Motor neuron (in vitro differentiated cells): ENCODE data around the gene CDC5L. TPM values are rescaled to one million over a fixed set of nuclear protein-coding genes. Genes with fewer than 3 reads are reported as not detected.

Experiments
- ATAC-seq, 8 experiments: fragments of 200-7000 bp; cut with Tn5 transposase; replicated peaks in 6 of 8; 2 replicates each; pipeline ENCODE4 v1.8.0; 2021; ENCODE audit warnings: mild to moderate bottlenecking in 8 of 8, moderate library complexity in 8 of 8
- H3K27ac ChIP-seq, 2 donors: fragments of 250-450 bp; sonication (Bioruptor Pico); 2 replicates each; pipeline ENCODE4 v1.9.0; 2021; ENCODE audit warnings: antibody characterized with exemption in 2 of 2, mild to moderate bottlenecking in 2 of 2, moderate library complexity in 1 of 2
- H3K4me1 ChIP-seq, 2 donors: fragments of 250-450 bp; sonication (Bioruptor Pico); replicated peaks in 1 of 2; 2 replicates each; pipeline ENCODE4 v1.6.1; 2021; ENCODE audit warnings: antibody characterized with exemption in 2 of 2, mild to moderate bottlenecking in 2 of 2, moderate library complexity in 1 of 2
- H3K4me3 ChIP-seq, 5 donors: fragments of 250-450 bp; sonication (Bioruptor Pico); 2 replicates each; pipeline ENCODE4 v1.9.0; 2021; ENCODE audit warnings: antibody characterized with exemption in 5 of 5, mild to moderate bottlenecking in 5 of 5, moderate library complexity in 4 of 5
- WGBS, 10 experiments: fragments of 450-650 bp; shearing (Covaris generic); methylation state at CpG; one replicate each; pipeline ENCODE4 v1.0.0; 2022; 5-methylcytosine and 5-hydroxymethylcytosine counted together
- in situ Hi-C, 9 experiments: fragments of 400-800 bp; cut with MboI; loops; one replicate each; pipeline ENCODE4 v1.15.0; 2021; ENCODE audit warnings: low sequenced_read_pairs in 9 of 9, low pct_unique_long_range_greater_than_20kb in 2 of 9; ENCODE audit not compliant: unreplicated experiment in 9 of 9
- total RNA-seq, 8 experiments: library from RNA; unstranded; fragments of 300-600 nt; gene quantifications; 2 replicates each; pipeline versions ENCODE4 v1.2.3 to v1.2.4, GENCODE V29; 2022

The CDC5L gene
- total RNA-seq, 8 experiments from 2014 or later: 15.4 to 39.9 (median 27.6) TPM

DNA sequence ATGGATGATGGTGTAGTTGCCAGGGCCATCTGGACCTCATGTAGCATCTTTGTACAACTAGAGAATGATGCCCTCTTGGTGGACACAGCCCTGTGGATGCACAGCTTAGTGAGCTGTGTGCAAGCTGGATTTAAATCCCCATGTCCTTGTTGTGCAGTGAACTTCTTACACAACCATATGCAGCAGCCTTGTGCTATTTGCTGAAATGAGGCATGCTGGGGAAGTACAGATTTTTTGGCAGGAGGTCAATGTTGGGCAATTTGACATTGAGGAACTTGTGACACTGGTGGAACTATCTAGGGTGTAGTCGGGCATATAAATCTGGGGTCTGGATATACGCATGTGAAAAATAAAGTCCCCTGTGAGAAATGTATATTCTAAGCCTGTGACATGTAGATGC lies 5.8 kb upstream of the CDC5L start:
- ATAC-seq: no peak
- 0 to 100% (median 85%) methylated on average over 1 to 2 of the region's 2 CpGs; no CpG with 5 or more reads in 3 of the 10 experiments for WGBS, 10 experiments
- Histone ChIP-seq H3K4me3 (no peak overlapping the region), H3K27ac (no peak overlapping the region), H3K4me1 (peaks cover 0 to 5% of the 10 kb centered on the region in 2 donors)
- in situ Hi-C loops: no loop called here

DNA sequence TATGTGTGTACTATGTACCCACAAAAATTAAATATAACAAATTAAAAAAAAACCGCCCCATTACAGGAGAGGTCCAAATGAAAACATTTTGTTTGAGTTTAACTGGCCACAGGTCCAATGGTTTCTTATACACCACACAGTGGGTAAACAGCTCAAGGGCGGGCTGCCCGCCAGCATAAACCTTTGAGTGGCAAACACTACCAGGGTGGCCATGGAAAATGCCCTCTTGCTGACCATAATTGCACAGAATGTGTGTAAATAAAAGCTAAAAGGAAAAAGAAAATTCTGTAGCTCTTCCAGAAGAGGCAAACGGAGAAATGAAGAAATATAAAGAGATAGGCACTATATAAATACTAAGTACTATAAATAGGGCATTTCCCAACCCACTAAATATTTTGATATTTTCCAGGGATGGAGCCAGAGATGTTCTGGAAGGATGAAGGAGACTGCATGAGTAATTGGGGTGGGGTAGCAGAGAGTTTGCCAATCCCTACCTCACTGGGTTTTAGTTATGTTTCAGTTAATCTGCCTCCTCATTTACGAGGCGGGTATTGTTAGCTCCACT lies 1.1 kb upstream of the CDC5L start:
- 48 to 92% (median 77%) methylated on average over 2 to 6 of the region's 6 CpGs for WGBS, 10 experiments
- H3K27ac ChIP-seq: peak overlapping the region; percentile 93 to 96
- peaks cover 10 to 22% of the 10 kb centered on the region in 2 donors for H3K4me1 ChIP-seq
- peak in 2 of 8 experiments; percentile 4 to 14 for ATAC-seq
- in situ Hi-C loops: no loop called here
- H3K4me3 ChIP-seq: peak overlapping the region; percentile 72 to 91 (median 78)

DNA sequence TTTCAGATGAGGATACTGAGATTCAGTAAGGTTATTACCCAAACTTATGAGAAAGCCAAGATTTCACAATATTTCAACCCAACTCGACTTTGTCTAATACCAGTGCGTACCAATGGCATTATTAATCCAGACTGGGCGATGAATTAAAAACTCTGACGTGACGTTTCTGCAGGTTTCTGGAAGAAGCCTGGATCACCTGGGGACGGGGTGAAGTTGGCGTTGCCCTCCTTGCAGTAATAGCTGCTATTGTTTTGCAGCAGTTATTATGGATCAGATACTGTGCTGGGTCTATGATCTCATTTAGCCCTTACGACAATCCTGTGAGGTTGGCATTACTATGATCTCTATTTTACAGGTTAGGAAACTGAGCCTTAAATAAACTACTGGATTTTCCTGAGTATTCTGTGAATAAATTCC lies 569 bp upstream of the CDC5L start:
- in situ Hi-C loops: no loop called here
- 0 to 18% (median 2%) methylated on average over 1 to 8 of the region's 8 CpGs; no CpG with 5 or more reads in 3 of the 10 experiments for WGBS, 10 experiments
- Histone ChIP-seq H3K27ac (peak overlapping the region; percentile 93 to 96), H3K4me1 (peaks cover 10 to 22% of the 10 kb centered on the region in 2 donors), H3K4me3 (peak overlapping the region; percentile 72 to 91 (median 78))
- peak; percentile 19 to 47 (median 31) for ATAC-seq

DNA sequence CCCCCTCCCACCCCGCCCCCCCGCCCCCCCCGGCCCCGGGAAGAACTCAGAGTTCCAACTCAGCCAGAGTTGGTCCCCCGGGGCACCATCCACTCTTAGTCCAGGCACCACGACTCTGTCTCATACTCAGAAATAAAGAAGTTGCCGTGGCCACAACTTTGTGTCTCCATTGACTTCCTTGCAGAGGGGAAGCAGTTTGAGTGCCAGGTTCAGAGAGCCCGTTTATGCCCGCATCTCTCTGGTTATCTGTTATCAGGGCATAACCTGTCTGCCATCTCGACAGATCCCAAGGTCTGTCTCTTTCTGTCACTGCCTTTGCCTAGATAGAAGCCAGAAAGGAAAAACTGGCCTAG lies 605 bp downstream of the CDC5L start:
- in situ Hi-C loops: no loop called here
- peak in 1 of 8 experiments; percentile 0 for ATAC-seq
- Histone ChIP-seq H3K4me1 (peaks cover 10 to 22% of the 10 kb centered on the region in 2 donors), H3K4me3 (peak overlapping the region; percentile 72 to 91 (median 78)), H3K27ac (peak overlapping the region; percentile 93 to 96)
- 0 to 12% (median 0%) methylated on average over 1 to 3 of the region's 10 CpGs; no CpG with 5 or more reads in 6 of the 10 experiments for WGBS, 10 experiments

DNA sequence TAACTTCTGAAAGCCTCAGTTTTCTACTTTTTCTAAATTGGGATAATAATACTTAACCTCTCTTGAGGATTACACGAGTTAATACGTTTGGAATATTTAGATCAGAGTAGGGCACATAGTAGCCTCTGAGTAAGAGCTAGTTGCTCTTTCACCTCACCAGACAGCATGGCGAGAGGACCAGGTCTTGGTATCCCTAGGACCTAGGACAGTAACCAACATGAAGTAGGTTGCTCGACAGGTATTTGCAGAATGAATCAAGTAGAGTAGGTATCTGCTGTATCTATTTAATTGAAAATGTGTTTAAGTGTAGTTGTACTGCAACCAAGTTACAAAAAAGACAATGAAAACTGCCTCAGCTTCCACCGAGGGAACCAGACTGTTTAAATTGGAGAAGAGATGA lies 1.4 kb downstream of the CDC5L start:
- WGBS, 10 experiments: 33 to 78% (median 51%) methylated on average over 1 to 5 of the region's 5 CpGs
- in situ Hi-C loops: no loop called here
- peak overlapping the region in 4 of 5 donors; percentile 72 to 91 (median 75) for H3K4me3 ChIP-seq

DNA sequence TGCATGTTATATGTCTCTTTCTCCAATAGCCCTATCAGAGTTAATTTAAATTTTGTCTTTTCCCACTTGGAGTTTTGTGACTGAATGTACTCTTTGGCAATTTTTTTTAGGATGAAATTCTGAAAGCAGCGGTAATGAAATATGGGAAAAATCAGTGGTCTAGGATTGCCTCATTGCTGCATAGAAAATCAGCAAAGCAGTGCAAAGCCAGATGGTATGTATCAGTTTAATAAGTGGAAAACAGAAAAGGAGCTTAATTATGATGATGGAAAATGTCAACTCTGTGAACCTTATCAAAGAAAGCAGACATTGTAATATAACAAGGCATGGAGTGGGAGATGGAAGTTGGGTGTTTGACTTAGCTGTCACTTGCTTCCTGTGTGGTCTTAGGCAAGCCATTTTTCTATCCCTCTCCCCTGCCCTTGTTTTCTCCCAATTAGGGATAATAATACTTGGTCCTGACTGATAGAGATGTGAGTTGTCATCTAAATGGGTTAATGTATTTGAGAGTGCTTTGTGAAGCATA lies 2.7 kb downstream of the CDC5L start:
- in situ Hi-C loops: no loop called here
- Histone ChIP-seq H3K4me3 (no peak overlapping the region), H3K27ac (no peak overlapping the region), H3K4me1 (peaks cover 10 to 22% of the 10 kb centered on the region in 2 donors)
- ATAC-seq: no peak
- 20 to 100% (median 96%) methylated on average over 1 of the region's 1 CpG; no CpG with 5 or more reads in 2 of the 10 experiments for WGBS, 10 experiments

More for the DNA sequence above, 1.4 kb downstream of the CDC5L start:
- Histone ChIP-seq H3K4me1 (peaks cover 10 to 22% of the 10 kb centered on the region in 2 donors), H3K27ac (no peak overlapping the region)
- no peak for ATAC-seq

DNA sequence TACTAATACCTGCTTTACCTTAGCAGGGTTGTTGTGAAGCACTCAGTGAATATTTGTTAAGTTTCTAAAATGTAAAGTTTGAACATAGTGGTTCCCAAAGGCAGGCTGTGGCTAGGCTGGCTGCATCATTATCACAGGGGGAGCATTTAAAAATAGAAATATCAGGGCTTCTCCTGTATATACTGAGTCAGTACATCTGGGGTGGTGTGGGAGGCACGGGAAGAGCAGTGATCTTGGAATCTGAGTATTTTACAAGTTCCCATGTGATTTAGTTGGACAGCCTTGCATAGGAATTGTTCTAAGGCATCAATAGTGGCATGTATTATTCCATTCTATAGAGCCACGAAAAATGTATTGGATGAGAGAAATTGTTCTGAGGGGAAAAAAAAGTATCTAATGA lies 8.0 kb downstream of the CDC5L start:
- WGBS, 10 experiments: 13 to 100% (median 80%) methylated on average over 1 to 2 of the region's 2 CpGs; no CpG with 5 or more reads in 1 of the 10 experiments
- Histone ChIP-seq H3K4me1 (no peaks in the 10 kb centered on the region), H3K27ac (no peak overlapping the region), H3K4me3 (no peak overlapping the region)
- no peak for ATAC-seq
- in situ Hi-C loops: no loop called here

DNA sequence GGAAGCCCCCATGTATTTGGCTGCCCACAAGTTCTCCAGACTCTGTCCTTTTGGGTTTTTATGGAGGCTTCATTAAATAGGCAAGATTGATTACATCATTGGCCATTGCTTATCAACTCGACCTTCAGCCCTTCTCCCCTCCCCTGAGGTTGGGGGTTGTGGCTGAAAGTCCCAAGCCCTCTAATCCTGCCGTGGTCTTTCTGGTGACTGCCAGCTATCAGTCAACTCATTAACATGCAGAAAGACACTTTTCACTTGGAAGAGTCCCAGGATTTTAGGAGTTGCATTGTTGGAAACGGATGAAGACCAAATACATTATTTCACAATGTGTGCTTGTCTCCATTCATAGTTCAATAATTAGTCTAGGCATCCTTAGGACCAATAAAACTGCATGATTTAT lies 9.5 kb downstream of the CDC5L start:
- Histone ChIP-seq H3K27ac (no peak overlapping the region), H3K4me3 (no peak overlapping the region), H3K4me1 (no peaks in the 10 kb centered on the region)
- ATAC-seq: no peak
- in situ Hi-C loops: no loop called here
- WGBS, 10 experiments: 39 to 100% (median 70%) methylated on average over 1 to 3 of the region's 3 CpGs; no CpG with 5 or more reads in 1 of the 10 experiments

DNA sequence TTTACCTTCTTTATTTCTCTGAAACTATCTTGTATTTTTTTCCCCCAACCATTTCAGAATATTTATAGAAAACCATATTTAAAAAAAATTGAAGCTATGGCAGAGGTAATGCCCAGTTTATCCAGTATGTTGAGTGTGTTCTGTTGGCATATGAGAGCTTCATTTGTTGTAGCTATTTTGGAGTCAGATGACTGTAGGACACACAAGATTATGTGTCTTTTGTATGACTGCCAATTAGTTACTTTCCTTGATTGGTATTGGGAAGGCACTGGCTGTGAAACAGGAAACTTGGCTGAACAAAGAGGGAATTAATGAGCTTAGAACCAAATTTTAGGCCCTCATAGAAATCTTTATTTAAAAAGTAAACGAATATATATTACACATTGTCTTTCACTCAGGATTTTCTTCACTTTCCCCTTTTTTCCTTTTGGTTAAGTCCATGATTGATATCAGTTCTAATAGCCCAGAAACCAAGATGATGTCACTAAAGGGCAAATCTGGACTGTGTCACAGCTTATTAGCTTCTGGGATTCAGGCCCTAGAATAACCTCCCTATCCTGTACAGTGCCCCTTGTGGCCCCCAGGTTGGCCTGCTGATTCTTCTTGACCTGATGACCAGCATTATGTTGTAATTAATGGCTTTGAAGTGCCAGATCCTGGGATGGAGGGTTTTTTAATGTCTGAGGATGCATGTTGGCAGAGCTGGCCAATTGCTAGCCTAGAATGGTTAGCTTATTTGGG lies 10.1 kb downstream of the CDC5L start:
- in situ Hi-C loops: no loop called here
- 40 to 100% (median 84%) methylated on average over 1 of the region's 1 CpG; no CpG with 5 or more reads in 2 of the 10 experiments for WGBS, 10 experiments
- Histone ChIP-seq H3K27ac (no peak overlapping the region), H3K4me3 (no peak overlapping the region), H3K4me1 (no peaks in the 10 kb centered on the region)
- peak in 7 of 8 experiments; percentile 13 to 67 (median 53) for ATAC-seq

DNA sequence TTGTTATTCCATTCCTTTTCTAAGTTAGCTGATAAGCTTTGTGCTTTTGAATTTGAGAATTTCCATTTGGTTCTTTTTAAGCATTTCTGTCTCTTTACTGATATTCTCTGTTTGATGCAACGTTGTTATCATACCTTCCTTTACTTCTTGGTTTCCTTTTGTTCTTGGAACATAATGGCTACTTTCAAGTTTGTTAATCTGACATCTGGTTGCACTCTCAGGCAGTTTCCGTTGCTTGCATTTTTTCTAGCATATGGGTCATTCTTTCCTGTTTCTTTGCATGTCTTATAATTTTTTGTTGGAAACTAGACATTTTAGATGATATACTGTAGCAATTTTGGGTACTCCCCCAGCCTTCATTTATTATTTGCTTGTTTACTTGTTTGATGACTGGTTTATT lies 12.5 kb downstream of the CDC5L start:
- 21 to 94% (median 85%) methylated on average over 2 of the region's 2 CpGs for WGBS, 10 experiments
- in situ Hi-C loops: no loop called here
- no peak for ATAC-seq
- no peaks in the 10 kb centered on the region for H3K4me1 ChIP-seq
- H3K4me3 ChIP-seq: no peak overlapping the region
- H3K27ac ChIP-seq: no peak overlapping the region

DNA sequence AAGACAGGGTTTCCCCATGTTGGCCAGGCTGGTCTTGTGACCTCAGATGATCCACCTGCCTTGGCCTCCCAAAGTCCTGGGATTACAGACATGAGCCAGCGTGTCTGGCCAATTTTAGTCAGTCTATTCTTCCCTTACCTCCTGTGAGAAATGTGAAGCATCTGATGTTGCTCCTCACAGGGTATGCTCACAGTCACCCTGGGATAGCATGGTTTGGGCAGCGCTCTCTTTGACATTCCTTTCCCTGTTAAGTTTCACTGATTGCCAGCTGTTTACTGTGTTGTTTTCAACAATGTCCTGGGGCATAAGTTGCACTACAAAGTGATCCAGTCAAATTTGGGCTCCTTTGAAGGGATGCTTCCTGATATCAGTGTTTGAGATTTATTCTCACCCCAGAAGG lies 13.1 kb downstream of the CDC5L start:
- in situ Hi-C loops: no loop called here
- WGBS, 10 experiments: 83 to 100% (median 100%) methylated on average over 1 to 2 of the region's 2 CpGs; no CpG with 5 or more reads in 3 of the 10 experiments
- no peak overlapping the region for H3K4me3 ChIP-seq
- no peak overlapping the region for H3K27ac ChIP-seq
- H3K4me1 ChIP-seq: no peaks in the 10 kb centered on the region
- ATAC-seq: no peak

DNA sequence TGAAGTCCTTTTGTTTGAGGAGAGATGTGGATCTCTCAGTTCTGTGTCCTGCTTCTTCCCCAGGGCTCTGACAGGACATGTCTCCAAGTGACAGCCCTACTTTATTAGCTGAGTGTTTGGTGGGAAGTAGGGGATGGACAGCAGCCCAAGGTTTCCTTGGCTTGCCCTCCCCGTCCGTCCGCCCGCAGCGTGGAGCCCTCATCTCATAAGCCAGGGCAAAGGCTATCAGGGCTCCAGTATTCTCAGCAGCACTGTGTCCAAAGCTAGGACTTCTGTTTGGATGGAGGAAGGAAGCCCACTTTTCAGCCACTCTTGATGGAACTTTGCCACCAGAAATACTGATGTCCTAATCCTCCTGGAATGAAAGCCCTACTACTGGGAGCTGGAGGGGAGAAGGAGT lies 13.6 kb downstream of the CDC5L start:
- Histone ChIP-seq H3K27ac (no peak overlapping the region), H3K4me3 (no peak overlapping the region), H3K4me1 (no peaks in the 10 kb centered on the region)
- 85 to 100% (median 100%) methylated on average over 4 of the region's 5 CpGs; no CpG with 5 or more reads in 7 of the 10 experiments for WGBS, 10 experiments
- in situ Hi-C loops: no loop called here
- ATAC-seq: no peak

DNA sequence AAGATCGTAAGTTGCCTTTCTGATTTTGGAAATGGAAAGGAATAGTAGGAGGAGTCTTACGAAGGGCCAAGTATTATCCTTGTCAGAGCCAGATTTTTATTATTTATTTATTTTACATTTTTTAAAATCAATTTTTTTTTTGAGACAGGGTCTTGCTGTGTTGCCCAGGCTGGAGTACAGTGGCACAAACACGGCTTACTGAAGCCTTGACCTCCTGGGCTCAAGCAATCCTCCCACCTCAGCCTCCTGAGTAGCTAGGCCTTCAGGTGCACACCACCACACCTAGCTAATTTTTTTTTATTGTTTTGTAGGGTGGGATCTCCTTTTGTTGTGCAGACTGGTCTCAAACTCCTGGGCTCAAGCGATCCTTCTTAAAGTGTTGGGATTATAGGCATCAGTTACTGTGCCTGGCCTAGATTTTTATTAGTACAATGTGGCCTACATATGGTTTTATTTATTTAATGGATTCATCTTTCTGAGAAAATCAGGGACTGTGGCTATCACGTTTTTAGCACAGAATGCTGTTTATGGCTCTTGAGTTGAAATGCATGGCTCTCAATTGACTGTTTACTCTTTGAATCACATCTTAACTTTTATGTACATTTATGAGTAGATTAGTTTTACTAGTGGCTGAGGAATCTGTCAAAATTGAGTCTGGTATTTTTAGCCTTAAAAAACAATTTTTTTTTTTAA lies 16.7 kb downstream of the CDC5L start:
- Histone ChIP-seq H3K4me3 (no peak overlapping the region), H3K27ac (no peak overlapping the region), H3K4me1 (no peaks in the 10 kb centered on the region)
- in situ Hi-C loops: no loop called here
- peak in 1 of 8 experiments; percentile 44 for ATAC-seq
- WGBS, 10 experiments: 51 to 100% (median 88%) methylated on average over 2 to 5 of the region's 5 CpGs
